ENCODE results near the gene PAPSS1. TPM values are rescaled to one million over a fixed set of nuclear protein-coding genes. Genes with fewer than 3 reads are reported as not detected.

PAPSS1 gene
- total RNA-seq, 2 donors from 2014 or later = 128 to 164 TPM

DNA sequence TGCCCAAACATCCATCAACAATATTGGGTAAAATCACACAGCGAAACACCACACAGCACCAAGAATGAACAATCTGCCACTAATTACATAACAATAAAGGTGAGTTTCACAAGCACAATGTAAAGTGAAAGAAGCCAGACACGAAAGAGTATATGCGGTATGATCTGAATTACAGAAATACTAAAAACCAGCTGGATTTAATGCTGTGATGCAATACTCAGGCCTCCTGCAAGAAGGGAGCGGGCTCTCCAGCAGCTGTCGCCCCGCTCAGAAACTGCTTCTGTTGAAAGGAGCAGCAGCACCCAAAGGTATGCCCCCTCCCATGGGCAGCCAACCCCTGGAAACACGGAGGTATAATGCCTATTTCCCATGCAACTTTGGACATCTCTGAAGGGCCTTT lies 77.0 kb downstream of the PAPSS1 start:
- no peak overlapping the region for H3K4me3 Mint-ChIP-seq
- H3K4me1 Mint-ChIP-seq = peaks cover 21% of the 10 kb centered on the region
- no peak for TF ChIP-seq CTCF (conservative IDR thresholded peaks at IDR 0.05)
- Histone ChIP-seq H3K4me3 (ENCODE audit: low read length) (no peak overlapping the region), H3K27me3 (ENCODE audit: control insufficient read depth, insufficient read depth, low read length, poor library complexity, severe bottlenecking) (no peaks in the 10 kb centered on the region), H3K9ac (ENCODE audit: extremely low read depth, low read length, poor library complexity, severe bottlenecking) (no peak overlapping the region), H3K4me1 (ENCODE audit: control insufficient read depth, insufficient read depth, low read length) (peaks cover 6% of the 10 kb centered on the region), H3K36me3 (ENCODE audit: control insufficient read depth, insufficient read depth, low read length) (peaks cover 27% of the 10 kb centered on the region), H3K9me3 (ENCODE audit: control insufficient read depth, low read length) (peaks cover 6% of the 10 kb centered on the region), H3K27ac (ENCODE audit: low read depth, low read length) (no peak overlapping the region)
- no peak overlapping the region for H3K27ac Mint-ChIP-seq
- H3K9me3 Mint-ChIP-seq = no peaks in the 10 kb centered on the region
- 86 to 91% methylated on average over 6 to 7 of the region's 7 CpGs for WGBS, 2 experiments (ENCODE audit: insufficient coverage in 1 of 2, insufficient read length in 1 of 2)
- no peaks in the 10 kb centered on the region for H3K27me3 Mint-ChIP-seq (ENCODE audit: insufficient read depth)
- no peak for DNase-seq
- peaks cover 48% of the 10 kb centered on the region for H3K36me3 Mint-ChIP-seq (ENCODE audit: low read depth)

DNA sequence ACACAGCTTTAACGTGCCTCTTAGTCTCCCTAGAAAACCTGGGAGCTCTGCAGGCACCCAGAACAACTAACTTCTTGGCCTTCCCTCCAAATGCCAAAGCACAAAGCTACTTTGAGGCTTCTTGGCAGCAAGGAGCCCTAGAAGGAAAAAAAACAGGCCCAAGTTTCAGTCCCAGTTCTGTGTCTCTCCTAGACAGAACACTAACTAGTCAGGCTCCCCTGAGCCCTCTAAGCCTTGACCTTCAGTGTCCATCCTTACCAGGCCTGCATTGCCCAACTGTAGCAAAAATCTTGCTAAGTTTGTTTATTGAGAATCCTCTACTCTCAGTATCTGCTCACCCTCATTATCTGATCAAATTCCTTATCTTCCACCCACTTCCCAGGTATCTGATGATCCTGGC lies 79.2 kb downstream of the PAPSS1 start:
- Histone ChIP-seq H3K9me3 (ENCODE audit: control insufficient read depth, low read length) (peaks cover 6% of the 10 kb centered on the region), H3K27ac (ENCODE audit: low read depth, low read length) (no peak overlapping the region), H3K4me3 (ENCODE audit: low read length) (no peak overlapping the region), H3K36me3 (ENCODE audit: control insufficient read depth, insufficient read depth, low read length) (peaks cover 25% of the 10 kb centered on the region), H3K27me3 (ENCODE audit: control insufficient read depth, insufficient read depth, low read length, poor library complexity, severe bottlenecking) (no peaks in the 10 kb centered on the region), H3K9ac (ENCODE audit: extremely low read depth, low read length, poor library complexity, severe bottlenecking) (no peak overlapping the region), H3K4me1 (ENCODE audit: control insufficient read depth, insufficient read depth, low read length) (peaks cover 5% of the 10 kb centered on the region)
- no peak for TF ChIP-seq CTCF (conservative IDR thresholded peaks at IDR 0.05)
- no peak overlapping the region for H3K27ac Mint-ChIP-seq
- H3K27me3 Mint-ChIP-seq (ENCODE audit: insufficient read depth) = no peaks in the 10 kb centered on the region
- peaks cover 7% of the 10 kb centered on the region for H3K4me1 Mint-ChIP-seq
- no peak for DNase-seq
- no peaks in the 10 kb centered on the region for H3K9me3 Mint-ChIP-seq
- H3K4me3 Mint-ChIP-seq = no peak overlapping the region
- H3K36me3 Mint-ChIP-seq (ENCODE audit: low read depth) = peaks cover 34% of the 10 kb centered on the region
- WGBS, 2 experiments (ENCODE audit: insufficient coverage in 1 of 2, insufficient read length in 1 of 2) = 83 to 100% methylated on average over 1 of the region's 1 CpG

DNA sequence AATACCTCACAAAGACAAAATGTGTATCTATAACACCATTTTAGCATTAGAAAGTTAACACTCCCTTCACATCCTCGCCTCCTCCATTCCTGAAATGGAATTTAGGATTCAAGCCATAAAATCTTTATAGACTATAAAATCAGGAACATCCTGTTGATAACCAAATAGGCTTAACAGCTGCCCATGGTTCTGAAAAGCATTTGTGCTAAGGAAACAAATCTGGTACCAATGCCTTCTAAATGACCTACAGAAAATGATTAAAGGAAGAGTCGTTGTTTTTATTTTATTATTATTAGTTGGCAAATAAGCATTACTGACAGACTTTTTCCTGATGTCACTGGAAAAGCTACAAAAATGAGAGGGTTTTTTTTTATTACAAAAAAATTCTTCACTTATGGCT lies 79.8 kb downstream of the PAPSS1 start:
- Histone ChIP-seq H3K4me1 (ENCODE audit: control insufficient read depth, insufficient read depth, low read length) (no peaks in the 10 kb centered on the region), H3K27ac (ENCODE audit: low read depth, low read length) (no peak overlapping the region), H3K9ac (ENCODE audit: extremely low read depth, low read length, poor library complexity, severe bottlenecking) (no peak overlapping the region), H3K4me3 (ENCODE audit: low read length) (no peak overlapping the region), H3K36me3 (ENCODE audit: control insufficient read depth, insufficient read depth, low read length) (peaks cover 25% of the 10 kb centered on the region), H3K9me3 (ENCODE audit: control insufficient read depth, low read length) (peaks cover 6% of the 10 kb centered on the region), H3K27me3 (ENCODE audit: control insufficient read depth, insufficient read depth, low read length, poor library complexity, severe bottlenecking) (no peaks in the 10 kb centered on the region)
- H3K27ac Mint-ChIP-seq = no peak overlapping the region
- H3K4me3 Mint-ChIP-seq = no peak overlapping the region
- WGBS, 2 experiments (ENCODE audit: insufficient coverage in 1 of 2, insufficient read length in 1 of 2) = 96 to 100% methylated on average over 1 to 2 of the region's 2 CpGs
- TF ChIP-seq CTCF (conservative IDR thresholded peaks at IDR 0.05) = no peak
- DNase-seq = no peak
- peaks cover 31% of the 10 kb centered on the region for H3K36me3 Mint-ChIP-seq (ENCODE audit: low read depth)
- H3K9me3 Mint-ChIP-seq = no peaks in the 10 kb centered on the region
- no peaks in the 10 kb centered on the region for H3K27me3 Mint-ChIP-seq (ENCODE audit: insufficient read depth)
- H3K4me1 Mint-ChIP-seq = peaks cover under 1% of the 10 kb centered on the region

All from endodermal cell (in vitro differentiated cells).